Activated naive CD4-positive, alpha-beta T cell treated with anti-CD3 and anti-CD28 coated beads for 36 hours (primary cell): ENCODE results near the gene RAPGEF1. TPM values are rescaled to one million over a fixed set of nuclear protein-coding genes. Genes with fewer than 3 reads are reported as not detected.
A peak's percentile ranks its signal among the peaks of the same experiment; 100 is the strongest.
"Not testable (repeated sequence)": the region's sequence is repeated elsewhere in the genome, so short reads cannot be mapped to it uniquely, and the experiment has no call there.

Experiments used
- CTCF ChIA-PET: fragments of 350-600 bp; sonication (Branson Sonifier 250); formaldehyde crosslinking; loops from one replicate; lab custom pipeline; 2021; ENCODE audit warnings: antibody characterized with exemption; lab: Charles Lee
- DNase-seq: peaks from one replicate; pipeline ENCODE4 v3.0.0-alpha.2; 2020
- H3K27ac Mint-ChIP-seq: one replicate; pipeline ENCODE4 v1.8.0; 2021; ENCODE audit warnings: mild to moderate bottlenecking, mixed read lengths
- H3K27me3 Mint-ChIP-seq: one replicate; pipeline ENCODE4 v1.8.0; 2021; ENCODE audit warnings: low read depth, mixed read lengths
- H3K36me3 Mint-ChIP-seq: one replicate; pipeline ENCODE4 v1.8.0; 2021; ENCODE audit warnings: low read depth, mixed read lengths
- H3K4me1 Mint-ChIP-seq: one replicate; pipeline ENCODE4 v1.8.0; 2021; ENCODE audit warnings: low read depth, mixed read lengths
- H3K4me3 Mint-ChIP-seq: one replicate; pipeline ENCODE4 v1.8.0; 2021; ENCODE audit warnings: mild to moderate bottlenecking, moderate library complexity, mixed read lengths
- H3K9me3 Mint-ChIP-seq: one replicate; pipeline ENCODE4 v1.8.0; 2021; ENCODE audit warnings: mixed read lengths
- intact Hi-C: fragments of 100-400 bp; cut with micrococcal nuclease; formaldehyde crosslinking; loops from one replicate; pipeline ENCODE4 v1.15.1; 2023
- total RNA-seq, 2 experiments: library from RNA; stranded (reverse); gene quantifications; one replicate each; pipeline ENCODE4 v1.2.3, GENCODE V29; 2021

Gene RAPGEF1
- total RNA-seq, 2 experiments from 2014 or later, result 55.9 to 59.9 TPM

GRCh38 chr9:131662289-131662621, 77.6 kb downstream of the RAPGEF1 start:
- intact Hi-C loops, H3K4me3 Mint-ChIP-seq, H3K9me3 Mint-ChIP-seq, DNase-seq, CTCF ChIA-PET, H3K27me3 Mint-ChIP-seq, H3K36me3 Mint-ChIP-seq: not testable (repeated sequence)
- Mint-ChIP-seq H3K4me1 (peaks cover 67% of the 10 kb centered on the region), H3K27ac (peak overlapping the region; percentile 42)

GRCh38 chr9:131661568-131662288, 78.1 kb downstream of the RAPGEF1 start:
- Mint-ChIP-seq H3K36me3 (peaks cover 2% of the 10 kb centered on the region), H3K4me3 (no peak overlapping the region), H3K9me3 (no peaks in the 10 kb centered on the region), H3K27me3 (no peaks in the 10 kb centered on the region), H3K4me1 (peaks cover 67% of the 10 kb centered on the region), H3K27ac (peak overlapping the region; percentile 42)
- CTCF ChIA-PET, result no interaction called here
- peak; percentile 84 for DNase-seq
- intact Hi-C loops, result no loop called here

GRCh38 chr9:131660466-131661405, 79.1 kb downstream of the RAPGEF1 start:
- H3K27me3 Mint-ChIP-seq, result no peaks in the 10 kb centered on the region
- no peak overlapping the region for H3K4me3 Mint-ChIP-seq
- CTCF ChIA-PET, result interaction anchor here (0.7 kb wide), 1 partner anchor 67 kb away, joined by 3 read pairs; no protein-coding TSS in a partner anchor
- intact Hi-C loops, result no loop called here
- DNase-seq, result no peak
- H3K27ac Mint-ChIP-seq, result no peak overlapping the region
- H3K4me1 Mint-ChIP-seq, result peaks cover 67% of the 10 kb centered on the region
- H3K9me3 Mint-ChIP-seq, result no peaks in the 10 kb centered on the region
- peaks cover 3% of the 10 kb centered on the region for H3K36me3 Mint-ChIP-seq

GRCh38 chr9:131658377-131659129, 81.3 kb downstream of the RAPGEF1 start:
- CTCF ChIA-PET, result interaction anchor here (0.8 to 1.3 kb wide), 3 partner anchors 67 to 82 kb away, joined by 3 read pairs; partner anchors contain the start of gene RAPGEF1
- Mint-ChIP-seq H3K4me1 (peaks cover 75% of the 10 kb centered on the region), H3K27me3 (no peaks in the 10 kb centered on the region), H3K9me3 (no peaks in the 10 kb centered on the region), H3K36me3 (peaks cover 3% of the 10 kb centered on the region), H3K27ac (peak overlapping the region; percentile 88), H3K4me3 (peak overlapping the region; percentile 11)
- intact Hi-C loops, result loop anchor here (1.0 kb wide), 2 partner anchors 10 to 71 kb away; no protein-coding TSS in a partner anchor
- peak; percentile 66 for DNase-seq

- peaks cover 3% of the 10 kb centered on the region for H3K36me3 Mint-ChIP-seq
- DNase-seq, result no peak
- no peaks in the 10 kb centered on the region for H3K27me3 Mint-ChIP-seq
- H3K4me3 Mint-ChIP-seq, result no peak overlapping the region
- intact Hi-C loops, result loop anchor here (1.0 kb wide), 2 partner anchors 10 to 71 kb away; no protein-coding TSS in a partner anchor
- peak overlapping the region; percentile 88 for H3K27ac Mint-ChIP-seq
- CTCF ChIA-PET, result no interaction called here
- no peaks in the 10 kb centered on the region for H3K9me3 Mint-ChIP-seq
- peaks cover 74% of the 10 kb centered on the region for H3K4me1 Mint-ChIP-seq
These were observed 81.9 kb downstream of the RAPGEF1 start for GRCh38 chr9:131657940-131658339.

GRCh38 chr9:131657456-131657855, 82.4 kb downstream of the RAPGEF1 start:
- no peak overlapping the region for H3K4me3 Mint-ChIP-seq
- intact Hi-C loops, result no loop called here

GRCh38 chr9:131657037-131657377, 82.9 kb downstream of the RAPGEF1 start:
- peak overlapping the region; percentile 85 for H3K27ac Mint-ChIP-seq
- DNase-seq, result peak; percentile 40
- peaks cover 71% of the 10 kb centered on the region for H3K4me1 Mint-ChIP-seq
- H3K4me3 Mint-ChIP-seq, result no peak overlapping the region
- peaks cover 3% of the 10 kb centered on the region for H3K36me3 Mint-ChIP-seq
- CTCF ChIA-PET, result interaction anchor here (0.6 to 1.4 kb wide), 3 partner anchors 75 to 85 kb away, joined by 4 to 5 read pairs (median 4); no protein-coding TSS in a partner anchor
- no peaks in the 10 kb centered on the region for H3K9me3 Mint-ChIP-seq
- no peaks in the 10 kb centered on the region for H3K27me3 Mint-ChIP-seq
- intact Hi-C loops, result no loop called here

More at GRCh38 chr9:131657456-131657855, 82.4 kb downstream of the RAPGEF1 start:
- Mint-ChIP-seq H3K9me3 (no peaks in the 10 kb centered on the region), H3K27me3 (no peaks in the 10 kb centered on the region), H3K36me3 (peaks cover 3% of the 10 kb centered on the region), H3K27ac (no peak overlapping the region), H3K4me1 (peaks cover 74% of the 10 kb centered on the region)
- CTCF ChIA-PET, result no interaction called here
- no peak for DNase-seq

GRCh38 chr9:131656356-131657036, 83.4 kb downstream of the RAPGEF1 start:
- Mint-ChIP-seq H3K9me3 (no peaks in the 10 kb centered on the region), H3K27me3 (no peaks in the 10 kb centered on the region), H3K36me3 (peaks cover 3% of the 10 kb centered on the region), H3K27ac (peak overlapping the region; percentile 85), H3K4me1 (peaks cover 73% of the 10 kb centered on the region), H3K4me3 (peak overlapping the region; percentile 43)
- peak; percentile 80 for DNase-seq
- CTCF ChIA-PET, result interaction anchor here (0.6 to 1.4 kb wide), 3 partner anchors 76 to 85 kb away, joined by 4 to 5 read pairs (median 4); no protein-coding TSS in a partner anchor
- intact Hi-C loops, result no loop called here

- intact Hi-C loops, H3K27ac Mint-ChIP-seq, H3K9me3 Mint-ChIP-seq, H3K4me3 Mint-ChIP-seq, DNase-seq, H3K27me3 Mint-ChIP-seq: not testable (repeated sequence)
- H3K4me1 Mint-ChIP-seq, result peaks cover 73% of the 10 kb centered on the region
- peaks cover 20% of the 10 kb centered on the region for H3K36me3 Mint-ChIP-seq
- CTCF ChIA-PET, result interaction anchor here (0.9 kb wide), 1 partner anchor 12 kb away, joined by 3 read pairs; no protein-coding TSS in a partner anchor
These were observed 85.5 kb downstream of the RAPGEF1 start for GRCh38 chr9:131654369-131654768.

- intact Hi-C loops, result loop anchor here (1.0 kb wide), 4 partner anchors 9 to 78 kb away; no protein-coding TSS in a partner anchor
- H3K36me3 Mint-ChIP-seq, result peaks cover 20% of the 10 kb centered on the region
- no peak overlapping the region for H3K4me3 Mint-ChIP-seq
- no peaks in the 10 kb centered on the region for H3K27me3 Mint-ChIP-seq
- peak; percentile 32 for DNase-seq
- peak overlapping the region; percentile 68 for H3K27ac Mint-ChIP-seq
- H3K4me1 Mint-ChIP-seq, result peaks cover 48% of the 10 kb centered on the region
- H3K9me3 Mint-ChIP-seq, result no peaks in the 10 kb centered on the region
- CTCF ChIA-PET, result interaction anchor here (0.9 to 1.7 kb wide), 2 partner anchors 9 to 26 kb away, joined by 4 to 5 read pairs; no protein-coding TSS in a partner anchor
These were observed 88.3 kb downstream of the RAPGEF1 start for GRCh38 chr9:131651599-131651998.

- Mint-ChIP-seq H3K4me1 (peaks cover 44% of the 10 kb centered on the region), H3K27me3 (no peaks in the 10 kb centered on the region), H3K27ac (peak overlapping the region; percentile 68), H3K36me3 (peaks cover 19% of the 10 kb centered on the region), H3K9me3 (no peaks in the 10 kb centered on the region), H3K4me3 (no peak overlapping the region)
- intact Hi-C loops, result loop anchor here (1.0 kb wide), 4 partner anchors 9 to 78 kb away; no protein-coding TSS in a partner anchor
- DNase-seq, result peak; percentile 64
- CTCF ChIA-PET, result interaction anchor here (0.9 to 1.7 kb wide), 2 partner anchors 9 to 26 kb away, joined by 4 to 5 read pairs; no protein-coding TSS in a partner anchor
These were observed 88.7 kb downstream of the RAPGEF1 start for GRCh38 chr9:131651160-131651559.
